Brain microvascular endothelial cell (primary cell): ENCODE measurements around the gene POFUT2.

Source experiments
- DNase-seq: peaks from one replicate; pipeline ENCODE4 v3.0.0-alpha.2; 2020
- H3K27ac ChIP-seq: fragments of 250-450 bp; sonication (Bioruptor Pico); 2 replicates; pipeline ENCODE4 v1.5.1; 2020; ENCODE audit warnings: mild to moderate bottlenecking, moderate library complexity
- H3K27me3 ChIP-seq: fragments of 250-450 bp; sonication (Bioruptor Pico); replicated peaks from 2 replicates; pipeline ENCODE4 v1.5.1; 2020; ENCODE audit warnings: mild to moderate bottlenecking
- H3K36me3 ChIP-seq: fragments of 250-450 bp; sonication (Bioruptor Pico); replicated peaks from 2 replicates; pipeline ENCODE4 v1.5.1; 2020; ENCODE audit warnings: mild to moderate bottlenecking
- H3K4me3 ChIP-seq: 2 replicates; pipeline ENCODE4 v1.5.1; 2011; ENCODE audit warnings: low read depth, mild to moderate bottlenecking, control low read depth, low read length, moderate library complexity
- CTCF ChIP-seq: IDR thresholded peaks from 2 replicates; pipeline ENCODE4 v1.5.1; 2011; ENCODE audit warnings: low read depth, mild to moderate bottlenecking, moderate library complexity, low read length, control low read depth, inconsistent platforms; ENCODE audit errors: missing control alignments
- in situ Hi-C: cut with HindIII; loops from 2 replicates; pipeline ENCODE4 v1.10.0; 2017; ENCODE audit warnings: low sequenced_read_pairs, low pct_ligation_motif_present

The POFUT2 gene

GRCh38 chr21:45286671-45287437, 841 bp downstream of the POFUT2 start:
- DNase-seq: no peak
- Histone ChIP-seq H3K36me3 (peaks cover 39% of the 10 kb centered on the region), H3K27ac (peak overlapping the region; percentile 35), H3K27me3 (no peaks in the 10 kb centered on the region), H3K4me3 (peak overlapping the region; percentile 77)
- in situ Hi-C loops: no loop called here
- peak; percentile 9 for TF ChIP-seq CTCF

- TF ChIP-seq CTCF: no peak
- H3K36me3 ChIP-seq: peaks cover 52% of the 10 kb centered on the region
- no peak overlapping the region for H3K4me3 ChIP-seq
- no peaks in the 10 kb centered on the region for H3K27me3 ChIP-seq
- in situ Hi-C loops: no loop called here
- no peak overlapping the region for H3K27ac ChIP-seq
- no peak for DNase-seq
These were observed 2.3 kb downstream of the POFUT2 start for GRCh38 chr21:45285266-45285931.

GRCh38 chr21:45284456-45284741, 3.3 kb downstream of the POFUT2 start:
- Histone ChIP-seq H3K36me3 (peaks cover 54% of the 10 kb centered on the region), H3K4me3 (no peak overlapping the region), H3K27ac (no peak overlapping the region), H3K27me3 (no peaks in the 10 kb centered on the region)
- in situ Hi-C loops: no loop called here
- no peak for DNase-seq
- no peak for TF ChIP-seq CTCF

GRCh38 chr21:45283611-45284455, 3.9 kb downstream of the POFUT2 start:
- no peak for DNase-seq
- no peaks in the 10 kb centered on the region for H3K27me3 ChIP-seq
- in situ Hi-C loops: no loop called here
- no peak overlapping the region for H3K27ac ChIP-seq
- H3K36me3 ChIP-seq: peaks cover 60% of the 10 kb centered on the region
- H3K4me3 ChIP-seq: no peak overlapping the region
- no peak for TF ChIP-seq CTCF

GRCh38 chr21:45283035-45283610, 4.6 kb downstream of the POFUT2 start:
- Histone ChIP-seq H3K4me3 (no peak overlapping the region), H3K27ac (no peak overlapping the region), H3K27me3 (no peaks in the 10 kb centered on the region), H3K36me3 (peaks cover 67% of the 10 kb centered on the region)
- in situ Hi-C loops: no loop called here
- DNase-seq: no peak
- no peak for TF ChIP-seq CTCF
